RWPE1 (cell line): Measurements from ENCODE around the gene PHAF1.

Experiments used
- CTCF ChIA-PET: fragments of 350-600 bp; sonication (Branson Sonifier 250); formaldehyde crosslinking; extraction: SDS; loops from one replicate; lab custom pipeline; 2021; lab: Yijun Ruan, JAX
- POLR2A ChIA-PET: fragments of 400-600 bp; formaldehyde crosslinking; extraction: SDS; loops from one replicate; lab custom pipeline; 2020; ENCODE audit warnings: antibody characterized with exemption; ENCODE audit not compliant: low non-redundant PET; lab: Yijun Ruan, JAX
- DNase-seq: peaks from one replicate; pipeline ENCODE4 v3.0.0; 2012; ENCODE audit warnings: low spot score
- H3K27ac ChIP-seq: fragments of 450-650 bp; 2 replicates; pipeline ENCODE4 v1.5.1; 2017
- CTCF ChIP-seq: fragments of 450-650 bp; conservative IDR thresholded peaks from 2 replicates; pipeline ENCODE4 v1.5.1; 2017; ENCODE audit warnings: low read depth, mild to moderate bottlenecking

Gene PHAF1

DNA sequence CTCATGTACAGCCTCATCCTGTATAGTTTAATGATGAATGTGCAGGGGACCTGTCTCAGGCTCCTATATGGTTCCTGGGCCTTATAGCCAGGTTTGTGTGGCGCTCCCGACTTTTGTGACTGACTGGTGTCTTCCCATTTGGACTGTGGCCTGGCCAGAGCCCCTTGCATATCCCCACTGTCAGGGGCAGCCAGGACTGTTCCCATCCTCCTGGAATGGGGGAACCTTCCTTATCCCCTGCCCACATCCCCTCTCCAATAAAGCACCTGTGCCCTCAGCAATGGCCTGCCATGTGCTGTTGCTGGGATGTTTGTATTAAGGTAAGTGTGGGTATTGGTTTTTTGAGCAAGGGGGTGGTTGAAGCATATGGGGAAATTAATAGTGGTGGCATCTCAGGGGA lies 38.5 kb downstream of the PHAF1 start:
- DNase-seq: no peak
- TF ChIP-seq CTCF: no peak
- POLR2A ChIA-PET: no interaction called here
- H3K27ac ChIP-seq: peak overlapping the region; percentile 87
- CTCF ChIA-PET: no interaction called here

- ChIA-PET CTCF (interaction anchor here (0.6 to 1.1 kb wide), 3 partner anchors 15 to 172 kb away, joined by 3 read pairs; no protein-coding TSS in a partner anchor), POLR2A (no interaction called here)
- peak overlapping the region; percentile 87 for H3K27ac ChIP-seq
- TF ChIP-seq CTCF: no peak
- DNase-seq: no peak
Measured at GRCh38 chr16:67148656-67149275, 39.0 kb downstream of the PHAF1 start.

GRCh38 chr16:67149276-67150046 lies 39.7 kb downstream of the PHAF1 start:
- POLR2A ChIA-PET: no interaction called here
- TF ChIP-seq CTCF: no peak
- CTCF ChIA-PET: interaction anchor here (0.6 to 1.1 kb wide), 3 partner anchors 14 to 172 kb away, joined by 3 read pairs; no protein-coding TSS in a partner anchor

GRCh38 chr16:67150047-67150832 lies 40.5 kb downstream of the PHAF1 start:
- TF ChIP-seq CTCF: peak; percentile 18; the same call in 1 of the 2 replicates
- CTCF ChIA-PET: interaction anchor here (0.7 kb wide), 1 partner anchor 198 kb away, joined by 4 read pairs; no protein-coding TSS in a partner anchor
- DNase-seq: no peak
- H3K27ac ChIP-seq: peak overlapping the region; percentile 87
- POLR2A ChIA-PET: interaction anchor here (0.6 to 1.3 kb wide), 3 partner anchors 10 to 122 kb away, joined by 3 to 4 read pairs (median 3); partner anchors contain the start of gene NOL3

More at GRCh38 chr16:67149276-67150046, 39.7 kb downstream of the PHAF1 start:
- no peak for DNase-seq
- H3K27ac ChIP-seq: peak overlapping the region; percentile 87

DNA sequence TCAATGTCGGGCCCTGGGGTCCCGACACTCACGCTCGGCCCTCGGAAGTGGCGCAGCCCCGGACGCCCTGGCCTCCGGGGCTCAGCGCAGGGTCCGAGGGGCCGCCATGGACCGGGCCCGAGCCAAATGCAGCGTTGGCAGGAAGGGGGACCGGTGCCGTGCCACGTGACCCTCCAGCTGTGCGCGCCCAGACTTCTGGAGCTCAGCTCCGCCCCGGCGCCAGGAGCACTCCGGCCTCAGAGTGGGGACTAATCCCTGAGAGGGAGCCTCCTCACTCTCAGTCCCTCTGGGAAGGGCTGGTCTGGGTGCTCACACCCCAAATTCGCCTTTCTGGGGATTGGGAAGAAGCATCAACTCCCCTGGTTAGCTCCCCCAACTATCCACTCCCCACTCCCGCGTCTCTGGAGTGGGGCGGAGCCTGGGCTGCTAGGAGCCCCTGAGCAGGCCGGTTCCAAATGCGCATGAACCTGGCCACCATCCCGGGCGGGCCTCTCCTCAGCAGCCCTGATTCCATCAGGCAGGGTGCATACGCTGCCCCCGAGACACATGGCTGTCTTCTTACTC lies 41.2 kb downstream of the PHAF1 start, which contains the start of gene B3GNT9:
Gene B3GNT9, minus strand, starts transcription at position 166 of the 564 bp plus-strand sequence. CDS start 513 bp downstream, outside the sequence.
- peak; percentile 65 for DNase-seq
- CTCF ChIA-PET: interaction anchor here (0.7 kb wide), 1 partner anchor 198 kb away, joined by 4 read pairs; no protein-coding TSS in a partner anchor
- no peak for TF ChIP-seq CTCF
- peak within 1 kb of the TSS; percentile 87 for H3K27ac ChIP-seq
- POLR2A ChIA-PET: interaction anchor here (0.6 to 1.3 kb wide), 3 partner anchors 9 to 123 kb away, joined by 3 to 4 read pairs (median 3); partner anchors contain the start of gene NOL3
